ENCODE data around the gene RALGAPA2. TPM values are rescaled to one million over a fixed set of nuclear protein-coding genes. Genes with fewer than 3 reads are reported as not detected.

Gene RALGAPA2
- total and polyA plus RNA-seq, 7 donors: 8.4 to 23.2 (median 18.5) TPM

GRCh38 chr20:20685635-20686034 lies 26.8 kb downstream of the RALGAPA2 start:
- Histone ChIP-seq H3K4me1 (peaks cover 0 to 3% (median 0%) of the 10 kb centered on the region in 4 donors), H3K4me3 (no peak overlapping the region), H3K9me3 (no peaks in the 10 kb centered on the region), H3K27me3 (no peaks in the 10 kb centered on the region), H3K27ac (no peak overlapping the region), H3K36me3 (no peaks in the 10 kb centered on the region)
- intact Hi-C loops (cut with DNase I): no loop called here
- no peak for DNase-seq
- 65 to 82% methylated on average over 3 of the region's 3 CpGs for WGBS, 2 donors
- TF ChIP-seq EP300 (IDR thresholded peaks at IDR 0.05) (no peak), POLR2A (IDR thresholded peaks at IDR 0.05) (no peak), POLR2AphosphoS5 (IDR thresholded peaks at IDR 0.05) (no peak), CTCF (IDR thresholded peaks at IDR 0.05) (no peak)

- TF ChIP-seq EP300 (IDR thresholded peaks at IDR 0.05): no peak
- H3K4me1 ChIP-seq: peaks cover 0 to 3% (median 0%) of the 10 kb centered on the region in 4 donors
- H3K27me3 ChIP-seq: no peaks in the 10 kb centered on the region
- intact Hi-C loops (cut with DNase I): no loop called here
- no peak overlapping the region for H3K4me3 ChIP-seq
- no peaks in the 10 kb centered on the region for H3K36me3 ChIP-seq
- no peak overlapping the region for H3K27ac ChIP-seq
- no peak for DNase-seq
- 78 to 92% methylated on average over 10 of the region's 10 CpGs for WGBS, 2 donors
- no peaks in the 10 kb centered on the region for H3K9me3 ChIP-seq
Observed at GRCh38 chr20:20683481-20684321, 28.7 kb downstream of the RALGAPA2 start.

GRCh38 chr20:20683020-20683419 lies 29.4 kb downstream of the RALGAPA2 start:
- TF ChIP-seq POLR2A (IDR thresholded peaks at IDR 0.05): no peak
- TF ChIP-seq CTCF (IDR thresholded peaks at IDR 0.05): no peak
- TF ChIP-seq EP300 (IDR thresholded peaks at IDR 0.05): no peak
- TF ChIP-seq POLR2AphosphoS5 (IDR thresholded peaks at IDR 0.05): no peak
- 93 to 95% methylated on average over 9 of the region's 9 CpGs for WGBS, 2 donors
- H3K36me3 ChIP-seq: no peaks in the 10 kb centered on the region
- H3K9me3 ChIP-seq: no peaks in the 10 kb centered on the region
- intact Hi-C loops (cut with DNase I): no loop called here
- no peak overlapping the region for H3K4me3 ChIP-seq
- H3K27me3 ChIP-seq: no peaks in the 10 kb centered on the region
- peaks cover 0 to 3% (median 0%) of the 10 kb centered on the region in 4 donors for H3K4me1 ChIP-seq
- H3K27ac ChIP-seq: no peak overlapping the region
- DNase-seq: no peak

- 66 to 84% methylated on average over 7 of the region's 7 CpGs for WGBS, 2 donors
- intact Hi-C loops (cut with DNase I): no loop called here
- no peak overlapping the region for H3K4me3 ChIP-seq
- no peaks in the 10 kb centered on the region for H3K27me3 ChIP-seq
- H3K4me1 ChIP-seq: peaks cover 0 to 7% (median 3%) of the 10 kb centered on the region in 4 donors
- TF ChIP-seq POLR2AphosphoS5 (IDR thresholded peaks at IDR 0.05): no peak
- TF ChIP-seq CTCF (IDR thresholded peaks at IDR 0.05): no peak
- TF ChIP-seq EP300 (IDR thresholded peaks at IDR 0.05): no peak
- TF ChIP-seq POLR2A (IDR thresholded peaks at IDR 0.05): no peak
- H3K9me3 ChIP-seq: no peaks in the 10 kb centered on the region
- no peak for DNase-seq
- H3K27ac ChIP-seq: no peak overlapping the region
- no peaks in the 10 kb centered on the region for H3K36me3 ChIP-seq
Observed at GRCh38 chr20:20680991-20681508, 31.4 kb downstream of the RALGAPA2 start.

GRCh38 chr20:20679316-20679715 lies 33.1 kb downstream of the RALGAPA2 start:
- intact Hi-C loops (cut with DNase I): no loop called here

More at GRCh38 chr20:20679316-20679715, 33.1 kb downstream of the RALGAPA2 start:
- Histone ChIP-seq H3K4me3 (no peak overlapping the region), H3K27ac (no peak overlapping the region), H3K9me3 (no peaks in the 10 kb centered on the region), H3K4me1 (peaks cover 0 to 7% (median 3%) of the 10 kb centered on the region in 4 donors), H3K27me3 (no peaks in the 10 kb centered on the region), H3K36me3 (no peaks in the 10 kb centered on the region)
- 76 to 92% methylated on average over 3 of the region's 3 CpGs for WGBS, 2 donors
- no peak for DNase-seq
- TF ChIP-seq POLR2AphosphoS5 (IDR thresholded peaks at IDR 0.05) (no peak), POLR2A (IDR thresholded peaks at IDR 0.05) (no peak), EP300 (IDR thresholded peaks at IDR 0.05) (no peak), CTCF (IDR thresholded peaks at IDR 0.05) (no peak)
